IMR-90 (cell line): ENCODE results near the gene RYR2. TPM values are rescaled to one million over a fixed set of nuclear protein-coding genes. Genes with fewer than 3 reads are reported as not detected.

ENCODE experiments used
- ATAC-seq: fragments of 200-7000 bp; cut with Tn5 transposase; 2 replicates; pipeline ENCODE4 v1.9.1; 2020; ENCODE audit warnings: low read depth, mild to moderate bottlenecking, moderate library complexity
- BruUV-seq: library from RNA; stranded (reverse); fragments of 400-500 nt; replicated peaks from 2 replicates; lab custom pipeline; 2021; lab: Mats Ljungman, UMichigan
- CTCF ChIA-PET: fragments of 300-600 bp; formaldehyde crosslinking; extraction: SDS; loops from one replicate; lab custom pipeline; 2021; ENCODE audit warnings: antibody characterized with exemption; lab: Yijun Ruan, JAX
- POLR2A ChIA-PET: fragments of 300-600 bp; sonication (Branson Sonifier 250); formaldehyde crosslinking; loops from one replicate; lab custom pipeline; 2022; ENCODE audit warnings: antibody characterized with exemption; ENCODE audit not compliant: unreplicated experiment; lab: Charles Lee
- DNase-seq: peaks from one replicate; pipeline ENCODE4 v3.0.0; 2013
- H2AFZ ChIP-seq: replicated peaks from 2 replicates; pipeline ENCODE3; 2013; ENCODE audit warnings: low read length, mild to moderate bottlenecking; ENCODE audit not compliant: poor library complexity
- H2AK5ac ChIP-seq: 2 replicates; pipeline ENCODE4 v1.6.1; 2013; ENCODE audit warnings: low read depth, low read length, inconsistent platforms
- H2AK9ac ChIP-seq: replicated peaks from 2 replicates; pipeline ENCODE3; 2013; ENCODE audit warnings: mild to moderate bottlenecking, low read depth, low read length, moderate library complexity; ENCODE audit not compliant: poor library complexity
- H2BK120ac ChIP-seq: 2 replicates; pipeline ENCODE4 v1.6.1; 2013; ENCODE audit warnings: low read depth, low read length, inconsistent platforms
- H2BK15ac ChIP-seq: 3 replicates; pipeline ENCODE4 v1.6.1; 2013; ENCODE audit warnings: low read depth, low read length, inconsistent platforms
- H2BK20ac ChIP-seq: 2 replicates; pipeline ENCODE4 v1.6.1; 2013; ENCODE audit warnings: low read depth, mild to moderate bottlenecking, inconsistent platforms, low read length, moderate library complexity
- H2BK5ac ChIP-seq: 2 replicates; pipeline ENCODE4 v1.6.1; 2013; ENCODE audit warnings: mild to moderate bottlenecking, low read depth, low read length, inconsistent platforms; ENCODE audit not compliant: poor library complexity, severe bottlenecking
- H3K14ac ChIP-seq: replicated peaks from 2 replicates; pipeline ENCODE4 v1.6.1; 2013; ENCODE audit warnings: low read depth, low read length, inconsistent platforms
- H3K18ac ChIP-seq: 2 replicates; pipeline ENCODE4 v1.6.1; 2013; ENCODE audit warnings: low read depth, low read length, control low read depth
- H3K23ac ChIP-seq: 2 replicates; pipeline ENCODE4 v1.6.1; 2013; ENCODE audit warnings: low read depth, low read length, inconsistent platforms
- H3K27ac ChIP-seq: 2 replicates; pipeline ENCODE4 v1.5.1; 2013; ENCODE audit warnings: mild to moderate bottlenecking, control low read depth, low read length; ENCODE audit not compliant: insufficient read depth
- H3K27me3 ChIP-seq: 2 replicates; pipeline ENCODE4 v1.6.1; 2013; ENCODE audit warnings: low read length; ENCODE audit not compliant: control insufficient read depth, insufficient read depth
- H3K36me3 ChIP-seq: 2 replicates; pipeline ENCODE4 v1.6.1; 2013; ENCODE audit warnings: low read length, mixed read lengths; ENCODE audit not compliant: control insufficient read depth, insufficient read depth
- H3K4ac ChIP-seq: 2 replicates; pipeline ENCODE4 v1.6.1; 2013; ENCODE audit warnings: low read depth, low read length, inconsistent platforms
- H3K4me1 ChIP-seq: 2 replicates; pipeline ENCODE4 v1.6.1; 2013; ENCODE audit warnings: low read length, mixed read lengths; ENCODE audit not compliant: control insufficient read depth, insufficient read depth
- H3K4me2 ChIP-seq: 2 replicates; pipeline ENCODE4 v1.6.1; 2013; ENCODE audit warnings: low read depth, mild to moderate bottlenecking, control low read depth, low read length, moderate library complexity
- H3K4me3 ChIP-seq: 2 replicates; pipeline ENCODE4 v1.5.1; 2013; ENCODE audit warnings: low read depth, mild to moderate bottlenecking, control low read depth, low read length, moderate library complexity; ENCODE audit not compliant: insufficient read depth
- H3K56ac ChIP-seq: 2 replicates; pipeline ENCODE4 v1.6.1; 2013; ENCODE audit warnings: low read length, inconsistent platforms; ENCODE audit not compliant: insufficient read depth; ENCODE audit errors: extremely low read depth
- H3K79me1 ChIP-seq, 2 experiments: 2 replicates each; pipeline ENCODE4 v1.6.1; 2013; ENCODE audit warnings: low read length in 2 of 2, inconsistent platforms in 1 of 2, low read depth in 1 of 2
- H3K9ac ChIP-seq: 2 replicates; pipeline ENCODE4 v1.6.1; 2013; ENCODE audit warnings: low read depth, low read length, control low read depth
- H3K9me1 ChIP-seq: 2 replicates; pipeline ENCODE4 v1.6.1; 2013; ENCODE audit warnings: low read length, inconsistent platforms; ENCODE audit not compliant: insufficient read depth
- H3K9me3 ChIP-seq: 2 replicates; pipeline ENCODE4 v1.6.1; 2013; ENCODE audit warnings: low read length; ENCODE audit not compliant: control insufficient read depth, insufficient read depth
- H4K20me1 ChIP-seq: 2 replicates; pipeline ENCODE4 v1.6.1; 2013; ENCODE audit warnings: low read length, inconsistent platforms; ENCODE audit not compliant: insufficient read depth
- H4K5ac ChIP-seq: 2 replicates; pipeline ENCODE4 v1.6.1; 2013; ENCODE audit warnings: mild to moderate bottlenecking, low read depth, low read length, control low read depth
- H4K8ac ChIP-seq, 2 experiments: 2 replicates each; pipeline ENCODE4 v1.6.1; 2013; ENCODE audit warnings: low read depth in 2 of 2, low read length in 2 of 2, control low read depth in 1 of 2, inconsistent platforms in 1 of 2
- H4K91ac ChIP-seq: 2 replicates; pipeline ENCODE4 v1.6.1; 2013; ENCODE audit warnings: low read depth, low read length, inconsistent platforms; ENCODE audit not compliant: insufficient read depth
- BHLHE40 ChIP-seq: fragments of 150-350 bp; IDR thresholded peaks from 2 replicates; pipeline ENCODE4 v1.6.1; 2016; ENCODE audit warnings: mild to moderate bottlenecking, low read depth, low read length
- CEBPB ChIP-seq: IDR thresholded peaks from 2 replicates; pipeline ENCODE4 v1.6.1; 2012; ENCODE audit warnings: low read depth, low read length, improper control_type of control experiment
- CHD1 ChIP-seq: IDR thresholded peaks from 2 replicates; pipeline ENCODE4 v1.6.1; 2012; ENCODE audit warnings: low read depth, low read length, improper control_type of control experiment
- CTCF ChIP-seq: conservative IDR thresholded peaks from 2 replicates; pipeline ENCODE4 v1.5.1; 2012; ENCODE audit warnings: mild to moderate bottlenecking, low read depth, low read length, improper control_type of control experiment
- ELK1 ChIP-seq: fragments of 150-350 bp; IDR thresholded peaks from 2 replicates; pipeline ENCODE4 v1.6.1; 2016; ENCODE audit warnings: low read depth, mild to moderate bottlenecking, low read length, moderate library complexity, borderline replicate concordance
- FOS ChIP-seq: fragments of 150-350 bp; IDR thresholded peaks from 2 replicates; pipeline ENCODE4 v1.6.1; 2016; ENCODE audit warnings: low read depth, low read length
- MAFK ChIP-seq: IDR thresholded peaks from 2 replicates; pipeline ENCODE4 v1.6.1; 2012; ENCODE audit warnings: low read depth, low read length, improper control_type of control experiment
- MAZ ChIP-seq: IDR thresholded peaks from 2 replicates; pipeline ENCODE4 v1.6.1; 2012; ENCODE audit warnings: low read depth, mild to moderate bottlenecking, low read length, improper control_type of control experiment, moderate library complexity, borderline replicate concordance
- MXI1 ChIP-seq: IDR thresholded peaks from 2 replicates; pipeline ENCODE4 v1.6.1; 2012; ENCODE audit warnings: low read depth, mild to moderate bottlenecking, low read length, moderate library complexity, borderline replicate concordance
- NFE2L2 ChIP-seq: fragments of 150-350 bp; IDR thresholded peaks from 2 replicates; pipeline ENCODE4 v1.6.1; 2016; ENCODE audit warnings: low read depth, mild to moderate bottlenecking, low read length
- RAD21 ChIP-seq: IDR thresholded peaks from 2 replicates; pipeline ENCODE4 v1.6.1; 2012; ENCODE audit warnings: low read length, improper control_type of control experiment
- RCOR1 ChIP-seq: IDR thresholded peaks from 2 replicates; pipeline ENCODE4 v1.6.1; 2012; ENCODE audit warnings: mild to moderate bottlenecking, low read length, improper control_type of control experiment; ENCODE audit not compliant: insufficient replicate concordance
- SMC3 ChIP-seq: fragments of 150-350 bp; IDR thresholded peaks from 2 replicates; pipeline ENCODE4 v1.6.1; 2016; ENCODE audit warnings: low read depth, mild to moderate bottlenecking, antibody characterized with exemption, low read length, moderate library complexity
- WGBS, 2 experiments: methylation state at CpG; one replicate each; pipeline versions ENCODE4 v1.1.5 to v1.1.7; 2013; ENCODE audit warnings: missing lambda C conversion rate in 2 of 2; ENCODE audit not compliant: insufficient read length in 1 of 2; ENCODE audit errors: extremely low coverage in 2 of 2; 5-methylcytosine and 5-hydroxymethylcytosine counted together
- dilution Hi-C: fragments of 300-500 bp; cut with HindIII; formaldehyde crosslinking; loops from one replicate; pipeline ENCODE4 v1.14.3; 2018; ENCODE audit warnings: low sequenced_read_pairs; ENCODE audit not compliant: unreplicated experiment
- in situ Hi-C: fragments of 300-500 bp; cut with MboI; formaldehyde crosslinking; loops from 3 replicates; pipeline ENCODE4 v1.14.3; 2019; ENCODE audit warnings: low sequenced_read_pairs, inconsistent platforms, mixed read lengths
- intact Hi-C: fragments of 100-400 bp; cut with micrococcal nuclease; formaldehyde crosslinking; loops from 2 replicates; pipeline ENCODE4 v1.10.0; 2022
- polyA plus RNA-seq, 3 experiments: library from polyadenylated mRNA; depleted of rRNA; stranded (reverse); fragments of >200 nt; gene quantifications; 2 replicates each; pipeline ENCODE4 v1.2.3, GENCODE V29; 2012; ENCODE audit warnings: low replicate concordance in 1 of 3
- total RNA-seq: library from RNA; depleted of rRNA; stranded (reverse); fragments of >200 nt; gene quantifications from 2 replicates; pipeline ENCODE4 v1.2.3, GENCODE V29; 2012

RYR2 gene
- total and polyA plus RNA-seq, 2 of the 4 experiments (the other 2 are of a cell fraction), result not detected

GRCh38 chr1:237206065-237206414 lies 164.1 kb downstream of the RYR2 start:
- no peak overlapping the region for H2BK15ac ChIP-seq
- no peak overlapping the region for H2AFZ ChIP-seq
- ChIA-PET CTCF (no interaction called here), POLR2A (no interaction called here)
- WGBS, 2 experiments, result 40% methylated on average over 1 of the region's 6 CpGs; no CpG with 5 or more reads in 1 of the 2 experiments
- H3K27me3 ChIP-seq, result no peaks in the 10 kb centered on the region
- no peaks in the 10 kb centered on the region for H3K4me1 ChIP-seq
- no peak overlapping the region for H3K56ac ChIP-seq
- no peak overlapping the region for H3K4me2 ChIP-seq
- H3K27ac ChIP-seq, result no peak overlapping the region
- H3K4ac ChIP-seq, result no peak overlapping the region
- in situ Hi-C loops, result no loop called here
- no peak overlapping the region for H2BK5ac ChIP-seq
- no peak overlapping the region for H4K5ac ChIP-seq
- H3K9ac ChIP-seq, result no peak overlapping the region
- H4K91ac ChIP-seq, result no peak overlapping the region
- no peak overlapping the region for H2AK9ac ChIP-seq
- DNase-seq (no peak), ATAC-seq (no peak)
- H3K23ac ChIP-seq, result no peak overlapping the region
- TF ChIP-seq BHLHE40, result no peak
- no peak for TF ChIP-seq CTCF
- no peak for TF ChIP-seq FOS
- no peak for TF ChIP-seq NFE2L2
- no peak for TF ChIP-seq RCOR1
- no peak for TF ChIP-seq MAFK
- TF ChIP-seq CEBPB, result no peak
- no peak for TF ChIP-seq SMC3
- no peak for TF ChIP-seq CHD1
- TF ChIP-seq MAZ, result no peak
- TF ChIP-seq ELK1, result no peak
- TF ChIP-seq RAD21, result no peak
- no peak for TF ChIP-seq MXI1
- no peak overlapping the region for H3K4me3 ChIP-seq
- H3K9me1 ChIP-seq, result no peaks in the 10 kb centered on the region
- no peak overlapping the region for H3K14ac ChIP-seq
- no peaks in the 10 kb centered on the region for H3K79me1 ChIP-seq
- H3K36me3 ChIP-seq, result no peaks in the 10 kb centered on the region
- BruUV-seq, result no TSS peak
- intact Hi-C loops, result no loop called here
- H4K8ac ChIP-seq, result no peak overlapping the region
- no peaks in the 10 kb centered on the region for H4K20me1 ChIP-seq
- H2BK20ac ChIP-seq, result no peak overlapping the region
- H2BK120ac ChIP-seq, result no peak overlapping the region
- H3K18ac ChIP-seq, result no peak overlapping the region
- peaks cover 18% of the 10 kb centered on the region for H3K9me3 ChIP-seq
- H2AK5ac ChIP-seq, result no peak overlapping the region
- dilution Hi-C loops, result no loop called here
